HFFc6 (cell line): Measurements from ENCODE around the gene SHC2. TPM values are rescaled to one million over a fixed set of nuclear protein-coding genes. Genes with fewer than 3 reads are reported as not detected.

Experiments used
- DNase-seq: peaks from one replicate; pipeline ENCODE4 v3.0.0-alpha.2; 2018
- H3K27ac Mint-ChIP-seq: 2 replicates; pipeline ENCODE4 v1.8.0; 2020; ENCODE audit warnings: mild to moderate bottlenecking, mixed read lengths
- H3K27me3 Mint-ChIP-seq: 2 replicates; pipeline ENCODE4 v1.8.0; 2021; ENCODE audit warnings: mild to moderate bottlenecking, moderate library complexity, mixed read lengths; ENCODE audit not compliant: insufficient read depth
- H3K36me3 Mint-ChIP-seq: 2 replicates; pipeline ENCODE4 v1.8.0; 2021; ENCODE audit warnings: low read depth, mixed read lengths
- H3K4me1 Mint-ChIP-seq: 2 replicates; pipeline ENCODE4 v1.8.0; 2020; ENCODE audit warnings: low read depth, mixed read lengths
- H3K4me3 Mint-ChIP-seq: 2 replicates; pipeline ENCODE4 v1.8.0; 2020; ENCODE audit warnings: mild to moderate bottlenecking, moderate library complexity, mixed read lengths
- H3K9me3 Mint-ChIP-seq: 2 replicates; pipeline ENCODE4 v1.8.0; 2020; ENCODE audit warnings: mild to moderate bottlenecking, mixed read lengths
- total RNA-seq, 6 experiments: library from RNA; stranded (reverse); fragmentation: NEBNext Ultra II Directional; extraction: Animal tissue kit (Norgen Biotek cat#: 25700); gene quantifications; 2 replicates in 1 of 6; 3 replicates in 5 of 6; pipeline ENCODE4 v1.2.3, GENCODE V29; 2021
- TF ChIP-seq, protein P1 (sequence below): fragments of 200-600 bp; sonication (generic); IDR thresholded peaks from 2 replicates; pipeline ENCODE4 v1.5.0; 2021; ENCODE audit warnings: antibody characterized with exemption, mild to moderate bottlenecking

The SHC2 gene
- total RNA-seq, 6 experiments from 2014 or later = not detected

DNA sequence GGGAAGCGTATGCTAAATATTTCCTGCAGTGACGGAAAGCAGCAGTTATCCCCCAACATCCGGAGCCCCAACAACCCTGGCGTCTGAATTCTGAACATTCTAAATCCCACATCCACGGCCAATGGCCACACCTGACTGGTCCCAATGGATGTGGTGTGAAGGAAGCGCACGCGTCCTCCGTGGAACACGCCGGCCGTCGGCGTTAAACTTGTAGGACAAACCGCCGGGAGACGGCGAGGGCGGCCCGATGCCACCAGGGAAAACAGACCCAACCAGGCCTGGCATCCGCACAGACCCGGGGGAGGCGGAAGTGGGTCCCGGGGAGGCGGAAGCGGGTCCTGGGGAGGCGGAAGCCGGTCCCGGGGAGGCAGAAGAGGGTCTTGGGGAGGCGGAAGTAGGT, 3.2 kb downstream of the SHC2 start:
- Mint-ChIP-seq H3K27me3 (peaks cover 12% of the 10 kb centered on the region), H3K27ac (no peak overlapping the region), H3K36me3 (no peaks in the 10 kb centered on the region), H3K4me1 (no peaks in the 10 kb centered on the region), H3K4me3 (no peak overlapping the region), H3K9me3 (peaks cover 24% of the 10 kb centered on the region)
- TF ChIP-seq, protein P1, sequence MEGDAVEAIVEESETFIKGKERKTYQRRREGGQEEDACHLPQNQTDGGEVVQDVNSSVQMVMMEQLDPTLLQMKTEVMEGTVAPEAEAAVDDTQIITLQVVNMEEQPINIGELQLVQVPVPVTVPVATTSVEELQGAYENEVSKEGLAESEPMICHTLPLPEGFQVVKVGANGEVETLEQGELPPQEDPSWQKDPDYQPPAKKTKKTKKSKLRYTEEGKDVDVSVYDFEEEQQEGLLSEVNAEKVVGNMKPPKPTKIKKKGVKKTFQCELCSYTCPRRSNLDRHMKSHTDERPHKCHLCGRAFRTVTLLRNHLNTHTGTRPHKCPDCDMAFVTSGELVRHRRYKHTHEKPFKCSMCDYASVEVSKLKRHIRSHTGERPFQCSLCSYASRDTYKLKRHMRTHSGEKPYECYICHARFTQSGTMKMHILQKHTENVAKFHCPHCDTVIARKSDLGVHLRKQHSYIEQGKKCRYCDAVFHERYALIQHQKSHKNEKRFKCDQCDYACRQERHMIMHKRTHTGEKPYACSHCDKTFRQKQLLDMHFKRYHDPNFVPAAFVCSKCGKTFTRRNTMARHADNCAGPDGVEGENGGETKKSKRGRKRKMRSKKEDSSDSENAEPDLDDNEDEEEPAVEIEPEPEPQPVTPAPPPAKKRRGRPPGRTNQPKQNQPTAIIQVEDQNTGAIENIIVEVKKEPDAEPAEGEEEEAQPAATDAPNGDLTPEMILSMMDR = no peak
- DNase-seq = no peak

DNA sequence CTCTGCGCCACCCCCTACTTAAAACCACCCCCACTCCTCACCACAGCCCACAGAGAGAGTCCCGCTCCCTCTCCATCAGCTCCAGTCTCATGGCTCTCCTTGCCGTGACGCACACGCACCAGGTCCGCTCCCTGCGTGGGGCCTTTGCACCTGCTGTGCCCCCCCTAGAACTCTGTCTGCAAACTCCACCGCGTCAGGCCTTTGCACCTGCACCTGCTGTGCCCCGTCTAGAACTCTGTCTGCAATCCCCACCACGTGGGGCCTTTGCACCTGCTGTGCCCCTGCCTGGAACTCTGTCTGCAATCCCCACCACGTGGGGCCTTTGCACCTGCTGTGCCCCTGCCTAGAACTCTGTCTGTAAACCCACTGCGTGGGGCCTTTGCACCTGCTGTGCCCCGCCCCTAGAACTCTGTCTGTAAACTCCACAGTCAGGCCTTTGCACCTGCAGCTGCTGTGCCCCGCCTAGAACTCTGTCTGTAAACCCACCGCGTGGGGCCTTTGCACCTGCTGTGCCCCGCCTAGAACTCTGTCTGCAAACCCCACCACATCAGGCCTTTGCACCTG, 4.2 kb downstream of the SHC2 start:
- TF ChIP-seq, protein P1 = no peak
- Mint-ChIP-seq H3K4me1 (no peaks in the 10 kb centered on the region), H3K9me3 (peaks cover 28% of the 10 kb centered on the region), H3K36me3 (no peaks in the 10 kb centered on the region; the same call in 1 of the 2 replicates), H3K27me3 (peaks cover 5% of the 10 kb centered on the region), H3K27ac (no peak overlapping the region), H3K4me3 (no peak overlapping the region)
- no peak for DNase-seq

DNA sequence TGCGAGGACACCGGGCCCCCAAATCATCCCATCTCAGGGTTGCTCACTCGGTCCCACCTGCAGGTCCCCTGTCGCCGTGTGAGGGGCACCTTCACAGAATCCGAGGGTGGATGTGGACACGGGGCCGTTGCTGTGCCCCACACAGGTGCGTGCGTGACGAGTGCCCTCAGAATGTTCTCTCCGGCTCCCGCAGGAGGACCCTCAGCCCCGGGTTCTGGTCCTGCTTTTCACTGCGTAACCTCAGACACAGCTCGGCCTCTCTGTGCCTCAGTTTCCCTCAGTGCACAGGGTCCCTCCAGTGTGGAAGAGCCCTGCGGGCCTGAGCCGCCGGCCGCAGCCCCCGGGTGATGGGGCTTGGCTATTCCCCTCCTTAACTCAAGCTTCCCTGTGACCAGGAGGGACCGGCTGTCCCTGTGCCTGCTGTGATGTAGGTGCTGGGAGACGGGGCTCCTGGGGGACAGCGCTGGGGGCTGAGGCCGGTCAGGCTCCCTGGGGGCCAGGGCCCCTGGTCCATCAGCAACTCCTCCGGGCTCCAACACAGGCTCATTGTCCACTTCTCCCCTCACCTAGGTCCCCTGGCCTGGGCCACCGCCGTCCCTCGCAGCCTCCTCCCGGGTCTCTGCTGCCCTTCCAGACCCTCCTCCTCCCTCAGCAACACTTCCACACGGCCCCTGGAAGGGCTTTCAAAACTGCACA, 4.8 kb downstream of the SHC2 start:
- no peaks in the 10 kb centered on the region for H3K4me1 Mint-ChIP-seq
- no peak for DNase-seq
- no peaks in the 10 kb centered on the region; the same call in 1 of the 2 replicates for H3K36me3 Mint-ChIP-seq
- H3K9me3 Mint-ChIP-seq = peaks cover 35% of the 10 kb centered on the region
- TF ChIP-seq, protein P1 = no peak
- H3K27ac Mint-ChIP-seq = no peak overlapping the region
- H3K4me3 Mint-ChIP-seq = no peak overlapping the region
- H3K27me3 Mint-ChIP-seq = peaks cover 5% of the 10 kb centered on the region

DNA sequence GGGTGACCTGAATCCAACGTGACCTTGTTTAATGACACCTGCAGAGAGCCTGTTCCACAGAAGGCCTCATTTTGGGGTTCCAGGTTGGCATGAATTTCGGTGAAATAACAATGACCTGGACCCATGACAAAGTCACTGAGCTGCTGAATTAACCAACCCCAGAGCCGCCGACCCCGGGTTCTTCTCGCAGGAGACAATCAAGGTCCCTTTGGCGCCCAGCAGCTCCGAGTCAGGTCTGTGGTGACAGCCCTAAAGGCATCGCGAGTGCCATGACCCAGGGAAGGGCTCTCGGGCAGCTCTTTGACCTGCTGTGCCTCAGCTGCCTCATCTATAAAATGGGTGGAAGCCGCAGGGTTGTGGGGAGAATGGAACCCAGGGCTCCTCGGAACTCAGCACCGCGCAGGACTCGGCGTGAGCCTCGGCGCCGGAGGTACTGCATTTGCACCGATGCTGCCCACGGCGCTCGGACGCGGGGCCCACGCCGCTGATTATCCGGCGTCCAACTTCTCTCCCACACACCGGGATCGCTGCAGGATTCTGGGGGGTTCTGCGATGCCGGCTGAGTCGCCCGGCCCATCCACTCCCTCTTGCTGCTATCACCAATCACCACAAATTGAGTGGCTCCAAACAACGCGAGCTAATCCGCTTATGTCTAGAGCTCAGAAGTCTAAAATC, 5.7 kb downstream of the SHC2 start:
- TF ChIP-seq, protein P1 = no peak
- no peak for DNase-seq
- Mint-ChIP-seq H3K9me3 (peaks cover 43% of the 10 kb centered on the region), H3K27ac (no peak overlapping the region), H3K4me1 (no peaks in the 10 kb centered on the region), H3K27me3 (peaks cover 7% of the 10 kb centered on the region), H3K36me3 (peaks cover 5% of the 10 kb centered on the region; the same call in 1 of the 2 replicates), H3K4me3 (no peak overlapping the region)

DNA sequence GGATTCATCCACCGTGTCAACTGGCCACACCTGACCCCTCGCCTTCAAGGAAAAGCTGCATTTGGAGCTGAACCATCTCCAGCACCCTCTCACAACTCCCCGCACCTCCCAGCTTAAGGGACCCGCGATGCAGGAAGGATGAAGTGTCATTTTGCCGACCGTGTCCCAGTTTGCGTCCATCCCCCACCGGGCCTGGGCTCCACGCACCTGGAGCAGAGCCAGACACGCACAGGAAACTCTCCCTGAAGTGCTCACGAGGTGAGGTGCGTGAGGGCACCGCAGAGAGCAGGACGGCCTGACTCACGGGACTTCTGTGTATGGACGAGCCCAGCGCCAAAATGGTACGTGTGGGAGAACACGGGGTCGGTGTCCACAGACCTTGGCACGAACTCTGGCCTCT, 7.2 kb downstream of the SHC2 start:
- Mint-ChIP-seq H3K27ac (no peak overlapping the region), H3K27me3 (peaks cover 2% of the 10 kb centered on the region), H3K4me3 (no peak overlapping the region), H3K4me1 (no peaks in the 10 kb centered on the region), H3K9me3 (peaks cover 47% of the 10 kb centered on the region), H3K36me3 (peaks cover 5% of the 10 kb centered on the region; the same call in 1 of the 2 replicates)
- DNase-seq = no peak
- TF ChIP-seq, protein P1 = no peak
